Spleen (tissue), 7 donors: ENCODE measurements around the gene COX5B.
"Not testable (repeated sequence)": the region's sequence is repeated elsewhere in the genome, so short reads cannot be mapped to it uniquely, and the experiment has no call there.

Experiments used
- POLR2A ChIP-seq, 3 donors: fragments of 450-650 bp; IDR thresholded peaks; one replicate each; pipeline ENCODE4 v1.5.1; 2017; ENCODE audit warnings: antibody characterized with exemption in 3 of 3, mild to moderate bottlenecking in 1 of 3
- POLR2AphosphoS5 ChIP-seq, 3 donors: sonication (generic); formaldehyde crosslinking; IDR thresholded peaks; one replicate each; pipeline ENCODE4 v1.5.1; 2017; ENCODE audit warnings: antibody characterized with exemption in 3 of 3
- TF ChIP-seq, protein P1 (sequence below), 11 experiments: fragments of 200-600 bp in 7 of 11; fragments of 450-650 bp in 4 of 11; sonication (generic) in 4 of 11; IDR thresholded peaks in 8 of 11; conservative IDR thresholded peaks in 3 of 11; 1 replicate in 7 of 11; 2 replicates in 4 of 11; pipeline versions ENCODE4 v1.4.0 to v1.8.0; 2016 to 2021; ENCODE audit warnings: antibody characterized with exemption in 11 of 11, inconsistent platforms in 4 of 11, mild to moderate bottlenecking in 1 of 11
- donor health status: DM: no; HTN: no; CAD: no; lungs with moderate emphysema.
- donor health status: DM: no; HTN: no; CAD: no.
- donor health status: DM: no; HTN: no; CAD: no.

DNA sequence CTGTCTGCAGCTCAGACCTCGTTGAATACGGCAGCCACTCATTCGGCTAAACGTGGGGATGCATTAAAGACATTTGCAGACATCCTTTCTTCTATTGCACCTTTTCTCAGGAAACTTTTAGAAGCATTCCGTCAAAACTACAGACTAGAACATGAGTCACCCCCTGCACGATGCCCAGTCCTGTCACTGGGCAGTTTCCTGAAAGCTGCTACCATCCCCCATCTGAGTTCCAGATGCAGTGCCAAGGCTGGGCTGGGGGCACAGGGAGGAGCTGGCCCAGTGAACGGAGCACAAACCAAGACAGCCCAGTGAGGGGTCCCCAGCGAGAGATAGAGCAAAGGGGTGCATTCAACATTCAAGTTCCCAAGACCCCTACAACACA, 19.8 kb upstream of the COX5B start:
- not testable (repeated sequence) for TF ChIP-seq POLR2A, POLR2AphosphoS5 (IDR thresholded peaks at IDR 0.05)
- TF ChIP-seq, protein P1, sequence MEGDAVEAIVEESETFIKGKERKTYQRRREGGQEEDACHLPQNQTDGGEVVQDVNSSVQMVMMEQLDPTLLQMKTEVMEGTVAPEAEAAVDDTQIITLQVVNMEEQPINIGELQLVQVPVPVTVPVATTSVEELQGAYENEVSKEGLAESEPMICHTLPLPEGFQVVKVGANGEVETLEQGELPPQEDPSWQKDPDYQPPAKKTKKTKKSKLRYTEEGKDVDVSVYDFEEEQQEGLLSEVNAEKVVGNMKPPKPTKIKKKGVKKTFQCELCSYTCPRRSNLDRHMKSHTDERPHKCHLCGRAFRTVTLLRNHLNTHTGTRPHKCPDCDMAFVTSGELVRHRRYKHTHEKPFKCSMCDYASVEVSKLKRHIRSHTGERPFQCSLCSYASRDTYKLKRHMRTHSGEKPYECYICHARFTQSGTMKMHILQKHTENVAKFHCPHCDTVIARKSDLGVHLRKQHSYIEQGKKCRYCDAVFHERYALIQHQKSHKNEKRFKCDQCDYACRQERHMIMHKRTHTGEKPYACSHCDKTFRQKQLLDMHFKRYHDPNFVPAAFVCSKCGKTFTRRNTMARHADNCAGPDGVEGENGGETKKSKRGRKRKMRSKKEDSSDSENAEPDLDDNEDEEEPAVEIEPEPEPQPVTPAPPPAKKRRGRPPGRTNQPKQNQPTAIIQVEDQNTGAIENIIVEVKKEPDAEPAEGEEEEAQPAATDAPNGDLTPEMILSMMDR (IDR thresholded peaks at IDR 0.05 in 8 of 11, conservative IDR thresholded peaks at IDR 0.05 in 3 of 11), result not testable (repeated sequence)
